GM19351 (cell line): ENCODE data around the gene AGAP1.

Experiments used
- ATAC-seq: cut with Tn5 transposase; IDR thresholded peaks from one replicate; pipeline ENCODE4 v1.9.1; 2021; ENCODE audit warnings: mild to moderate bottlenecking, moderate library complexity; ENCODE audit not compliant: unreplicated experiment

Gene AGAP1

GRCh38 chr2:235856151-235856854, 362.5 kb downstream of the AGAP1 start:
- no peak for ATAC-seq

GRCh38 chr2:235857598-235857997, 363.8 kb downstream of the AGAP1 start:
- ATAC-seq = no peak

- no peak for ATAC-seq
These were observed 365.0 kb downstream of the AGAP1 start for GRCh38 chr2:235858881-235859280.

GRCh38 chr2:235859651-235860050, 365.8 kb downstream of the AGAP1 start:
- no peak for ATAC-seq

GRCh38 chr2:235860111-235860510, 366.3 kb downstream of the AGAP1 start:
- no peak for ATAC-seq

- no peak for ATAC-seq
These were observed 367.0 kb downstream of the AGAP1 start for GRCh38 chr2:235860871-235861270.

GRCh38 chr2:235861383-235861782, 367.5 kb downstream of the AGAP1 start:
- no peak for ATAC-seq

- ATAC-seq = no peak
These were observed 369.6 kb downstream of the AGAP1 start for GRCh38 chr2:235863414-235863813.

GRCh38 chr2:235864302-235864701, 370.5 kb downstream of the AGAP1 start:
- ATAC-seq = no peak

- ATAC-seq = no peak
These were observed 371.1 kb downstream of the AGAP1 start for GRCh38 chr2:235864733-235865515.

GRCh38 chr2:235866373-235866772, 372.5 kb downstream of the AGAP1 start:
- ATAC-seq = no peak

- no peak for ATAC-seq
These were observed 374.4 kb downstream of the AGAP1 start for GRCh38 chr2:235868224-235868623.

GRCh38 chr2:235868645-235869044, 374.8 kb downstream of the AGAP1 start:
- ATAC-seq = no peak

- ATAC-seq = no peak
These were observed 376.7 kb downstream of the AGAP1 start for GRCh38 chr2:235870515-235870914.

GRCh38 chr2:235876099-235876679, 382.3 kb downstream of the AGAP1 start:
- no peak for ATAC-seq

GRCh38 chr2:235877275-235877802, 383.5 kb downstream of the AGAP1 start:
- no peak for ATAC-seq

GRCh38 chr2:235879116-235879515, 385.3 kb downstream of the AGAP1 start:
- ATAC-seq = no peak

- no peak for ATAC-seq
These were observed 389.8 kb downstream of the AGAP1 start for GRCh38 chr2:235883675-235884074.

GRCh38 chr2:235889302-235889630, 395.4 kb downstream of the AGAP1 start:
- no peak for ATAC-seq

GRCh38 chr2:235893129-235893698, 399.4 kb downstream of the AGAP1 start:
- ATAC-seq = no peak

GRCh38 chr2:235894839-235895238, 401.0 kb downstream of the AGAP1 start:
- ATAC-seq = no peak

- no peak for ATAC-seq
These were observed 402.2 kb downstream of the AGAP1 start for GRCh38 chr2:235896061-235896460.
